Body of pancreas (tissue), 4 donors: ENCODE results near the gene NBPF1.
"Not testable (repeated sequence)": the region's sequence is repeated elsewhere in the genome, so short reads cannot be mapped to it uniquely, and the experiment has no call there.

Experiments
- POLR2A ChIP-seq, 3 donors: fragments of 450-650 bp; IDR thresholded peaks; one replicate each; pipeline ENCODE4 v1.6.1; 2016; ENCODE audit warnings: antibody characterized with exemption in 3 of 3, mild to moderate bottlenecking in 2 of 3
- TF ChIP-seq, protein P1 (sequence below), 7 experiments: fragments of 450-650 bp in 4 of 7; fragments of 200-600 bp in 3 of 7; sonication (generic) in 3 of 7; IDR thresholded peaks; one replicate each; pipeline ENCODE4 v1.5.1; 2016 to 2019; ENCODE audit warnings: antibody characterized with exemption in 7 of 7

GRCh38 chr1:16621681-16622315 is 8.4 kb upstream of the NBPF1 start:
- TF ChIP-seq, protein P1, sequence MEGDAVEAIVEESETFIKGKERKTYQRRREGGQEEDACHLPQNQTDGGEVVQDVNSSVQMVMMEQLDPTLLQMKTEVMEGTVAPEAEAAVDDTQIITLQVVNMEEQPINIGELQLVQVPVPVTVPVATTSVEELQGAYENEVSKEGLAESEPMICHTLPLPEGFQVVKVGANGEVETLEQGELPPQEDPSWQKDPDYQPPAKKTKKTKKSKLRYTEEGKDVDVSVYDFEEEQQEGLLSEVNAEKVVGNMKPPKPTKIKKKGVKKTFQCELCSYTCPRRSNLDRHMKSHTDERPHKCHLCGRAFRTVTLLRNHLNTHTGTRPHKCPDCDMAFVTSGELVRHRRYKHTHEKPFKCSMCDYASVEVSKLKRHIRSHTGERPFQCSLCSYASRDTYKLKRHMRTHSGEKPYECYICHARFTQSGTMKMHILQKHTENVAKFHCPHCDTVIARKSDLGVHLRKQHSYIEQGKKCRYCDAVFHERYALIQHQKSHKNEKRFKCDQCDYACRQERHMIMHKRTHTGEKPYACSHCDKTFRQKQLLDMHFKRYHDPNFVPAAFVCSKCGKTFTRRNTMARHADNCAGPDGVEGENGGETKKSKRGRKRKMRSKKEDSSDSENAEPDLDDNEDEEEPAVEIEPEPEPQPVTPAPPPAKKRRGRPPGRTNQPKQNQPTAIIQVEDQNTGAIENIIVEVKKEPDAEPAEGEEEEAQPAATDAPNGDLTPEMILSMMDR (IDR thresholded peaks at IDR 0.05) = not testable (repeated sequence)
- not testable (repeated sequence) for TF ChIP-seq POLR2A (IDR thresholded peaks at IDR 0.05)
